HG03521 (cell line): ENCODE data around the gene SLC6A6.

ENCODE experiments used
- ATAC-seq: cut with Tn5 transposase; IDR thresholded peaks from one replicate; pipeline ENCODE4 v1.9.1; 2021; ENCODE audit warnings: mild to moderate bottlenecking, moderate library complexity; ENCODE audit not compliant: unreplicated experiment

The SLC6A6 gene

DNA sequence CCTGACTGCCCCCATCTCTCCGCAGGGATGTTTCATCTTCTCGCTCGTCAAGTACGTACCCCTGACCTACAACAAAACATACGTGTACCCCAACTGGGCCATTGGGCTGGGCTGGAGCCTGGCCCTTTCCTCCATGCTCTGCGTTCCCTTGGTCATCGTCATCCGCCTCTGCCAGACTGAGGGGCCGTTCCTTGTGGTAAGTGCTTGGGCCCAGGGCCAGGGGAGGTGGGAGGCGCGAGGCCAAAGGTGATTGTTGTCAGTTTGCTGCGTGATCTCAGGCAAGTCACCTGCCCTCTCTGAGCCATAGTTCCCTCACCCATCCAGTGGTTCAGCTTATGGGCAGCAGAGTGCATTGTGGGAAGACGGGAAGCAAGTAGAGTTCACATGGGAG, 79.2 kb downstream of the SLC6A6 start:
- no peak for ATAC-seq

DNA sequence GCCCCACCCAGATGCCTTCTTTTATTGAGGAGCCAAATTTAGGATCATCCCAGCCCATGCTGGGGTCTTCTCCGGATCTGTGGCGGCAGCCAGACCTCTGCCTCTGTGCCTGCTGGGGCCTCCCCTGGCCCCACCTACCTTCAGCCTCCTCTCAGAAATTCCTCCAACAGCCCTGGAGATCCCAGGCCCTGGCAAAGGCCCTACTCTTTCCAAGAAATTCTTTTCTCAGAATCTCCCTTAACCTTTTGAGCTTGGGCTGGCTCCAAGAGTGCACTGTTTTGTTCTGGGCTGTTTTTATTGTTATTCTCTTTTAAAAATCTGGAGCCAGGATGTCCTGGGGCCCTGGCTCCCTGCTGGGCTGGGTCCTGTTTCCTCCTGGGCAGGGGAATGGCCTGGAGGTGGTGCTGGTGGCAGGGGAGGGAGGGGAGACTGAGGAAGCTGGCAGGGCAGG, 79.9 kb downstream of the SLC6A6 start:
- no peak for ATAC-seq

GRCh38 chr3:14483286-14483685, 80.9 kb downstream of the SLC6A6 start:
- ATAC-seq, result no peak

GRCh38 chr3:14484741-14485140, 82.3 kb downstream of the SLC6A6 start:
- ATAC-seq, result no peak

- no peak for ATAC-seq
Measured at GRCh38 chr3:14485981-14486380, 83.6 kb downstream of the SLC6A6 start.

GRCh38 chr3:14486460-14486859, 84.1 kb downstream of the SLC6A6 start:
- no peak for ATAC-seq

DNA sequence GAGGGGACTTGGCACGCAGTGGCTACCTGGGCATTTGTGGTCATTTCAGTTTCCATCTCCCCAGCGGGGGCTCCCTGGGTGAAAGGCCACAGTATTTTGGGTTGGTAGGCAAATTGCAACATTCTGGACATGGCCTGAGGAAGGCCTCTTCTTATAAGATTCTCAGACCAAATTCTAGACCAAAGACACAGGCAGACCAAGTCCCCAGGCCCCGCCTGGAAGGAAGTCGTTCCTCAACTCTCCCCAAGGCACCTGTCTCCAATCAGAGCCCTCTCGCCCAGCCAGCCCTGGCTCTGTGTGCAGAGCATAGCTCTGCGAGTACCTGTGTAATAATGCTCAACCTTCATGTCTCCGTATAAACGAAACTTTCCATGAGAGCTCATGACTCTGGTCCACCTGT, 84.7 kb downstream of the SLC6A6 start:
- ATAC-seq, result no peak

DNA sequence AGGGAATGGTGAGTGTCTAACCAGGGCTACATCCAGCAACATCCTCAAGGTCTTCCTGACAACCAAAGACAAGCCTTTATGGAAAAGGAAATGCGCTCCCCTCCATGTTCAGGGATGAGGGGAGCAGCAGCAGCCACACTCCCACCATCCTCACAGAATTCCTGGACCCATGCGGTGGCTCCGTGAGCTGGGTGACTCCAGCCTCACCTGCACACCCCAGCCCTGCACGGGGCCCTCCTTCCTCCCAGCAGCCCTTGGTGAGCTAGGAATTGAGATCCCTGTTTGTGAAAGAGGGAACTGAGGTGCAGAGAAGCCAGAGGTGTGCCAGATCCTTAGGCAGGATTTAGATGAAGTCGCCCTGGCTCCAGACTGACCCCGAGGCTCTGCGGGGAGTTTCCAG, 85.4 kb downstream of the SLC6A6 start:
- ATAC-seq, result no peak

DNA sequence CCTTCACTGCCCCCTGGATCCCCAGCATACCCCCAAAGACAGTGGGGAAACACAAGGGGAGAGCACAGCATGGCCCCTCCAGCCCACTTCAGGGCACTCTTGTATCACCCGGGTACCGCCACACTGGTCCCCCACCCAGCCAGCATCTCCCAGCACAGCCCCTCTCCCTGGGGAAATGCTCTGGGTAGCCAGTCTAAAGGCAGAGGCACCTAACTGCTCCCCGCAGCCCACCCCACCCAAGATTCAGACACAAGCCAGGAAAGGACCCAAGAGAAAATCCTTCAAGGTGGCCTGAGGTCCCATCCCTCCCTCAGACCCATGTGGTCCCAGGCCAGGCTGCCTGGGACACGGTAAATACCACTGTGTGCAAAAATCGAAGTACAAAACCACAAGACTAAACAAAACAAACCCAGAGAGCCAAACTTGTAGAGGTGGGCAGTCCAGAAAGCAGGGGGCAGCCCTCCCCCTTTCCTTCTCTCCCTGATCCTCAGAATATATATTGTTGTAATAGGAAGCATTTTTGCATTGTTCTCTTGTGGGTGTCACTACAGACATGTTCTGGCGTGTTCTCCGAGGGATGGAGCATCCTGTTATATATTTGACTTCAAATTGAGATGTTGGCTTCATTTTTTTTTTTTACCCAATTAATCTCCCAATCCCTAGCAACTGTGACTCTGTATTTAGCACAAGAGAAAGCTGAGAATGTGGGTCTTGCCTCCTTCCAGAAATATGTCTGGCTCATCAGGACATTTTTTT, 86.1 kb downstream of the SLC6A6 start:
- ATAC-seq, result no peak

DNA sequence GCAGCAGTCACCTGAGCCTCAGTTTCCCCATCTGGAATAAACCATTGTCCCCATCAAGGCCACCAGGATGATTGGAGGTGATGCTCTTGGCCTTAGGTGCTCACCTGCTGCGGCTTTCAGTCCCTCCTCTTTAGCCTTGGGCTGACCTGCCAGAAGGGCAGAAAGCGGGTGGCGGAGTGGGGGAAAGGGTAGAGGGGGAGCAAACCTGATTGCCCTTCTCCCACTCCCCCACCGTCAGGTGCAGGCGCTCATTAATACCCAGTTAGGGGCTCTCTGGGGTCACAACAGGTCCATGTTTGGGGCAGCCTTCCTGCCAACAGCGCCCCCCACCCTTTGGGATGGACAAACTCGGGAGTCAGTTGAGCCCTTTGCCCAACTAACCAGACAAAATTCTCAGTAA, 87.2 kb downstream of the SLC6A6 start:
- ATAC-seq, result no peak

- no peak for ATAC-seq
Measured at GRCh38 chr3:14490255-14490654, 87.8 kb downstream of the SLC6A6 start.

DNA sequence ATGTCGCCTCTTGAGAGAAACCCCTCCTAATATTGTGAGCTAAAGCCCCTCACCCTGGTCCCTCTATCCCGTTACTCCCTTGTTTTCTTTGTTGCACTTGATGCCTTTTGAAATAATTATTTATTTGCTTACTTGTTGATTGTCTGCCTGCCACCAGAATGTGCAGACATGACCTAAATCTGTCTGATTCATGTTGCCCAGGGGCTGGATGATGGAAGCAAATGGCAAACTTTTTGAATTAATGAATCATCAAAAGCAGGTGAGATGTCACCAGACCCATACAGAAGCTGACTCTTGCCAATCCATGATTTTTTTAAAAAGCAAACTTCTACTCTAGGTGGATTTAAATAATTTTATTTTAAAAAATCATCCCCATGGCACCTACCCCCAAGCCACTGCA, 88.4 kb downstream of the SLC6A6 start:
- ATAC-seq, result no peak

DNA sequence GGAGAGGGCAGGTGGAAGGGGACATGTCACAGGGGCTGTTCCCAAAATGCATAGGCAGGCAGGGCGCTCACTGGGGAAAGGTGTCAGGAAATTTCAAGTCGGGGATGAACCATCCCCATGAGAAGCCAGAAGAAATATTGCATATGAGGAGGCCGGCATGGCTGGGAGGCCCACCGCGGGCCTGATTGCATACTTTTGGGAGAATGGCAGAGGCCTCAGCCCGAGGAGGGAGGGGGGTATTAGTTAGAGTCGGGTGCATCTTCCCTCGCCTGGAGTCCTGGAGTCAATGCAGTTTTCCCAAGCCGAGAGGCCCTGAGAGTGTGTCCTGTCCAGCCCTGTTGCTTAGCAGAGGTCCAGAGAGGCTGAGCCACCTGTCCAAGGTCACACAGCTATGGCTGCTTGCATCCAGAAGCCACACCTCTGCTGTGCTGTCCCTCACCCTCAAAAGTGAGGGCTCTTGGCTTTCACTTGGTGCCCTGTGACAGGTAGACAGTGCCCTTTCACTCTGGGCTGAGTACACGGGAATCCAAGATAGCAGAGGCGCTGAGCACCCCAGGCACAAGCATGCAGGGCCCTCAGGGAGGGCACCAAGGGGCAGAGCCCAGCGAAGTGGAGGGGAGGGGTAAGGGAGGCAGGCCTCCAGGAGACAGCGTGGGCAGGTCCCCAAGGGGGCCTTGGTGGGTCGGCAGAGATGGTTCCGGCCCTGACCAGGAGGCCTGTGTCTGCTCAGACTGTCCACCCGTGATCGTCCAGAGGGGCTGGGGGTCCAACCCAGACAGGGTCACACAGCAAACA, 89.2 kb downstream of the SLC6A6 start:
- ATAC-seq, result no peak

- no peak for ATAC-seq
Measured at GRCh38 chr3:14492948-14493881, 90.8 kb downstream of the SLC6A6 start.

- ATAC-seq, result no peak
Measured at GRCh38 chr3:14494279-14494972, 92.0 kb downstream of the SLC6A6 start.

DNA sequence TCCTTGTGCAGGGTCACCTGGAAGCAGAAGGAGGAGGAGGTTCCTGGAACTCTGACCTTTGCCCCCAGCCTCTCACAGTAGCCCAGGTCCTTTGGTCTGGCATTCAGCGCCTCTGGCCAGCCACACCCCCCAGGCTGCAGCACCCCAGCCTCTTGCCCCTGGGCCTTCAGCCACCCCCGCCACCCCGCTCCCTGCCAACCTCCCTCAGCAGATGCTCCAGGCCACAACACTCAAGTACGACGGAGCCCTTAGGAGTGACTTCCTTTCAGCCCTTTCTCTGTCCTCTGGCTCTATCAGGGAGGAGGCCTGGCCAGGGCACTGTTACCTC, 92.5 kb downstream of the SLC6A6 start:
- ATAC-seq, result no peak

GRCh38 chr3:14496351-14496750, 93.9 kb downstream of the SLC6A6 start:
- no peak for ATAC-seq

DNA sequence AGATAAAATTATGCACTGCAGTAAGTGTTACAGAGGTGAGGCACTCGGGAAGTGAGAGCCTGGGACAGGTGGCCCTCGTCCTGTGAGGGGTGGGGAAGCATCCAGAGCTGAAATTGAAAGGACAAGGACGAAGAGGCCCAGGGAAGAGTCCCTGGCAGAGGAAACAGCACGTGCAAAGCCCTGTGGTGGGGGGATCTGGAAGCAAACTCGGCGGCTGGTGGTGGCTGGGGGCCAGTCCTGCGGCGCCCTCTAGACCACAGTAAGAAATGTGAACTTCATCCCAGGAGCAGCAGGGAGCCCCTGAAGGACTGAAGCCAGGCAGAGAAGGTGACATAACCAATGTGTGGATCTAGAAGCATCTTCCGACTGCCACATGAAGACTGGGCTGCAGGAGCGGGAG, 94.9 kb downstream of the SLC6A6 start:
- ATAC-seq, result no peak

DNA sequence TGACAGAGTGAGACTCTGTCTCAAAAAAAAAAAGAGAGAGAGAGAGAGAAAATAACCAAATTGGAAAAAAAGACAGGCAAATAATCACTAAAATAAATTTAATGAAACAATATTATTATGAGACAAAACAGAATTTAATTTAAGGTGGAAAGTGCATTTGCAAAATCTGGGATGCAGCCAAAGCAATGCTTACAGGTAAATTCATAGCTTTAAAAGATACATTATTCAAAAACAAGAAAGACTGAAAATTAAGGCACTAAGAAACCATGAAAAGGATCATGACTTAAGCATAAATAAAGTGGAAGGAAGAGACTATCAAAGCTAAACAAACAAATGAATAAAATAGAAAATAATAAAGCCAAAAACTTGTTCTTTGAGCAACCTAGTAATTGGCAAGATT, 100.1 kb downstream of the SLC6A6 start:
- no peak for ATAC-seq

GRCh38 chr3:14503033-14503705, 100.8 kb downstream of the SLC6A6 start:
- ATAC-seq, result no peak
